ENCODE measurements around the gene POM121C.
A peak's percentile ranks its signal among the peaks of the same experiment; 100 is the strongest.
"Not testable (repeated sequence)": the region's sequence is repeated elsewhere in the genome, so short reads cannot be mapped to it uniquely, and the experiment has no call there.

POM121C gene

DNA sequence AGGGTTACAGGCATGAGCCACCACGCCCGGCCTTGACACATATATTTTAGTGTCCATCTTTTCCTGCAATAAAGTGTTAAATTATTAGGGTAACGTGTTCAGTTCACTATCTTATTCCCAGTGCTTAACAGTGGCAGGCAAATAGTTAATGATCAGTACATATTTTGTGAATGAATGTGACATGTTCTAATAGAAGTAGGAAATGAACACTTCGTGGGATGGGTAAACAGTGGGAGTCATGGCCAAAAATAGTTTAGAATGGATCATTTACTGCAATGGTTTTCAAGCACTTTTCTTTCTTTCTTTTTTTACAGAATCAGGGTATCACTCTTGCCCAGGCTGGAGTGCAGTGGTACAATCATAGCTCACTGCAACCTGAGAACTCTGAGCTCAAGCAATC is 15.9 kb downstream of the POM121C start:
- not testable (repeated sequence) for H3K27me3 ChIP-seq (ENCODE audit: insufficient read depth, low read length); H3K9me3 ChIP-seq (ENCODE audit: low read length); H3K4me3 ChIP-seq (ENCODE audit: low read length); H3K4me1 ChIP-seq (ENCODE audit: insufficient read depth, low read length); H2AFZ ChIP-seq (ENCODE audit: low read depth, low read length)
- peaks cover 14% of the 10 kb centered on the region for H3K36me3 ChIP-seq (ENCODE audit: insufficient read depth, low read length)

DNA sequence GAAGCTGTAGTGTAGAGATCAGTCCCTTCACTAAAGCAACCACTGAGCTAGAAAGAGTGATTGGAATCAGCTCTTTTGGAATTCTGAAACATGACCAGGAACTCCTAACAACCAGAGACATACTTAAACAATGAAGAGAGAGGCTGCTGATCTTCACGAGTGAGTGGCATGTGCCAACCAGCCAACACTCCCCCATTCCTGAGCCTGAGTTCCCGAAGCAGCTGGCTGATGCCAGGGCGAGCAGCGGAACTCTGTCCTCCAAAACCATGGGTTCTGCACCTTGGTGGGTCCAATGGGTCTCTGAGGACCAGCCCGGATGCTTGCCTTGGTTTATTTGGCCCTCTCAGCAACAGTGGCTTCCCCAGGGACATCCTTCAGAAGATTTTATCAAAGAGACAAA is 25.6 kb downstream of the POM121C start:
- not testable (repeated sequence) for H3K4me1 ChIP-seq (ENCODE audit: insufficient read depth, low read length); H3K4me3 ChIP-seq (ENCODE audit: low read length); H3K9me3 ChIP-seq (ENCODE audit: low read length); H3K27me3 ChIP-seq (ENCODE audit: insufficient read depth, low read length); H2AFZ ChIP-seq (ENCODE audit: low read depth, low read length); H3K36me3 ChIP-seq (ENCODE audit: insufficient read depth, low read length)

- not testable (repeated sequence) for H3K9me3 ChIP-seq (ENCODE audit: low read length); H3K4me3 ChIP-seq (ENCODE audit: low read length); H3K4me1 ChIP-seq (ENCODE audit: insufficient read depth, low read length); H3K27me3 ChIP-seq (ENCODE audit: insufficient read depth, low read length); H2AFZ ChIP-seq (ENCODE audit: low read depth, low read length); H3K36me3 ChIP-seq (ENCODE audit: insufficient read depth, low read length)
Measured at GRCh38 chr7:75458034-75458433, 28.1 kb downstream of the POM121C start.

GRCh38 chr7:75456403-75456802 is 29.7 kb downstream of the POM121C start:
- not testable (repeated sequence) for H2AFZ ChIP-seq (ENCODE audit: low read depth, low read length); H3K36me3 ChIP-seq (ENCODE audit: insufficient read depth, low read length); H3K4me3 ChIP-seq (ENCODE audit: low read length); H3K27me3 ChIP-seq (ENCODE audit: insufficient read depth, low read length); H3K4me1 ChIP-seq (ENCODE audit: insufficient read depth, low read length); H3K9me3 ChIP-seq (ENCODE audit: low read length)

GRCh38 chr7:75452494-75452955 is 33.6 kb downstream of the POM121C start:
- H3K36me3 ChIP-seq (ENCODE audit: insufficient read depth, low read length); H3K4me1 ChIP-seq (ENCODE audit: insufficient read depth, low read length); H3K27me3 ChIP-seq (ENCODE audit: insufficient read depth, low read length); H3K9me3 ChIP-seq (ENCODE audit: low read length); H2AFZ ChIP-seq (ENCODE audit: low read depth, low read length); H3K4me3 ChIP-seq (ENCODE audit: low read length): not testable (repeated sequence)

DNA sequence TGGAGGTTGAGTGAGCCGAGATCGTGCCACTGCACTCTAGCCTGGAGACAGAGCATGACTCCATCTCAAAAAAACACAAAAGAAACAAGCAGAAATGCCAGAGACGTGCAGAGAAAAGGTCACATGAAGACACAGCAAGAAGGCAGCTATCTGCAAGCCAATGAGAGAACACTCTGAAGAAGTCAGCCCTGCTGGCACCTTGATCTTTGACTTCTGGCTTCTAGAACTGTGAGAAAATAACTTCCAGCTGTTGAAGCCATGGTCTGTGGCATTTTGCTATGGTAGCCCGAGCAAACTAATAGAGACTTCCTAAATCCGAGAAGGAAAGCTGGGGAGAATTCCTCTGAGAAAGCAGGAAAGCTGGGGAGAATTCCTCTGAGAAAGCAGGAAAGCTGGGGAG is 36.2 kb downstream of the POM121C start:
- H3K36me3 ChIP-seq (ENCODE audit: insufficient read depth, low read length); H2AFZ ChIP-seq (ENCODE audit: low read depth, low read length); H3K27me3 ChIP-seq (ENCODE audit: insufficient read depth, low read length); H3K9me3 ChIP-seq (ENCODE audit: low read length); H3K4me3 ChIP-seq (ENCODE audit: low read length); H3K4me1 ChIP-seq (ENCODE audit: insufficient read depth, low read length): not testable (repeated sequence)

GRCh38 chr7:75442465-75443111 is 43.5 kb downstream of the POM121C start:
- peaks cover 24% of the 10 kb centered on the region for H3K36me3 ChIP-seq (ENCODE audit: insufficient read depth, low read length)
- not testable (repeated sequence) for H3K4me1 ChIP-seq (ENCODE audit: insufficient read depth, low read length); H3K9me3 ChIP-seq (ENCODE audit: low read length)

GRCh38 chr7:75442101-75442464 is 44.0 kb downstream of the POM121C start:
- H3K4me1 ChIP-seq (ENCODE audit: insufficient read depth, low read length); H3K9me3 ChIP-seq (ENCODE audit: low read length); H3K27me3 ChIP-seq (ENCODE audit: insufficient read depth, low read length); H2AFZ ChIP-seq (ENCODE audit: low read depth, low read length): not testable (repeated sequence)
- peaks cover 27% of the 10 kb centered on the region for H3K36me3 ChIP-seq (ENCODE audit: insufficient read depth, low read length)
- H3K4me3 ChIP-seq (ENCODE audit: low read length) = peak overlapping the region; percentile 49

More at GRCh38 chr7:75442465-75443111, 43.5 kb downstream of the POM121C start:
- H3K4me3 ChIP-seq (ENCODE audit: low read length) = peak overlapping the region; percentile 73
- H2AFZ ChIP-seq (ENCODE audit: low read depth, low read length); H3K27me3 ChIP-seq (ENCODE audit: insufficient read depth, low read length): not testable (repeated sequence)

DNA sequence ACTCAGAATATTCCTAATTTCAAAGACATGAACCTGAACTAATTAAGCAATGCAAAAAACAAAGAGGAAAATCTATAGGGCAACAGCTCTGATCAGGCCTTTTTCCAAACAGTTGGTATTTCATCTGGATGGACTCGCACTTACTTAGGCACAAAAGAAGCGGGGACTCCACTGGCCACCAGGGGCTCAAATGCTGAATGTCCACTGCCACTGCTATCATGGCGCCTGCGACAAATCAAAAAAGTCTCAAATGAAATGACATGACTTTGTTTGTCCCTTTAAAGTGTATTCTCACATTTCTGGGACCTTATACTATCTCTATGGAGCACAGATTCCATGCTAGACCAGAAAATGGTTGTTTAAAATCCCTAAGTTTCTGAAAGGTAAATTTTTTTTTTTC is 47.1 kb downstream of the POM121C start:
- not testable (repeated sequence) for H2AFZ ChIP-seq (ENCODE audit: low read depth, low read length); H3K4me1 ChIP-seq (ENCODE audit: insufficient read depth, low read length); H3K9me3 ChIP-seq (ENCODE audit: low read length); H3K4me3 ChIP-seq (ENCODE audit: low read length); H3K27me3 ChIP-seq (ENCODE audit: insufficient read depth, low read length)
- H3K36me3 ChIP-seq (ENCODE audit: insufficient read depth, low read length) = peaks cover 52% of the 10 kb centered on the region

GRCh38 chr7:75423481-75423880 is 62.6 kb downstream of the POM121C start:
- not testable (repeated sequence) for H2AFZ ChIP-seq (ENCODE audit: low read depth, low read length); H3K4me1 ChIP-seq (ENCODE audit: insufficient read depth, low read length); H3K9me3 ChIP-seq (ENCODE audit: low read length); H3K4me3 ChIP-seq (ENCODE audit: low read length); H3K27me3 ChIP-seq (ENCODE audit: insufficient read depth, low read length)
- H3K36me3 ChIP-seq (ENCODE audit: insufficient read depth, low read length) = peaks cover 21% of the 10 kb centered on the region

DNA sequence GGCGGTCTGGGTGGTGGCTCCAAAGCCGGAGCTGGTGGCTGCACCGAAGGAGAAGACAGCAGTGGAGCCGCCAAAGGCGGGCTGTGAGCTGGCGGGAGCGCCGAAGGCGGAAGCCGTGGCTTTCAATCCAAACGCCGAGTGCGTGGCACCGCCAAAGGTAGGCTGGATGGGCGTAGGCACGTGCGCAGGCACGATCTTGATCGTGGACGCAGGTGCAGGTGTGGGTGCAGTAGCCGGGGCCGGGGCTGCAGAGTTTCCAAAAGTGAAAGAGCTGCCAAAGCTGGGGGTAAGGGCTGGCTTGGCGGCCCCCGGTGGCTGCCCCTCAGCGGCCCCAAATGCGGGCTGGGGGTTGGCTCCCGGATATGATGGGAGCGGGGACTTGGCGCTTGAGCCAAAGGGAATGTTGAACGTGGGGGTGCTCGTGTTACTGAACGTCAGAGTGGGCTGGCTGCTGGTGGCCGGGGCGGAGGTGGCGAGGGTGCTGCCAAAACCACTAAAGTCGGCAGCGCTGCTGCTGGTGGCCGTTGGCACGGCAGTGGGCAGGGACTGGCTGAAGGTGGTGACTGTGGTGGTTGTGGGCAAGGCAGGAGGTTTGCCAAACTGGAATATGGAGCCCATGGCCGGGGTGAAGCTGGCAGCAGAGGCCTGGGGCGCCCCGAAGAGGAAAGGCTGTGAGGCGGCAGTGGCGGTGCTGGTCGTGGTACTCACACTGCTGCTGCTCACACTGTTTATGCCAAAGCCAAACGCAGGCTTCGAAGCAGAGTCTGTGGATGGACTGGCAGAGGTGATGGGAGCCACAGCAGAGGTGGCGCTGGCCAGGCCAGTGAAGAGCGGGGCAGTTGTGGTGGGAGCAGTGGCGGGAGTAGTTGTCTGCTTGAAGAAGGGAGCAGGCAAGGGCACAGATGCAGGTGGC is 64.0 kb downstream of the POM121C start:
- not testable (repeated sequence) for H3K27me3 ChIP-seq (ENCODE audit: insufficient read depth, low read length); H3K4me1 ChIP-seq (ENCODE audit: insufficient read depth, low read length); H2AFZ ChIP-seq (ENCODE audit: low read depth, low read length); H3K9me3 ChIP-seq (ENCODE audit: low read length); H3K4me3 ChIP-seq (ENCODE audit: low read length)
- H3K36me3 ChIP-seq (ENCODE audit: insufficient read depth, low read length) = peaks cover 23% of the 10 kb centered on the region

DNA sequence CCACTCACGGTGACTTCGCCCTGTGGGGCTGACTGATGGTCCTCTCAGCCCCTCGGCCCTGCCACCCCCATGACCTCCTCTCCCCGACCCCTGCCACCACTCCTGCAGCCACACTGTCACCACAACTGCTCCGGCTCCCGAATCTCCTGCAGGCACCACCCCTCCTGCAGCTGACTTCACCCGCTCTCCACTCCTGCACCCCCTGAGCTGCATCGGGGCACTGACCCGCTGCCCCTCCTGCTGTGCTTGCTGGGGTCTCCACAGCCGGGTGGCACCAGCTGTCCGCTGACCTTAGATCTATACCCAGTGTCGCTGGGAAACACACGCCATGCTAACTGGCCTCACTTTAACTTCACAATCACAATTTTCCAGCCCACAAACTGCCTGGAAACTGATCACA is 65.9 kb downstream of the POM121C start:
- peaks cover 32% of the 10 kb centered on the region for H3K36me3 ChIP-seq (ENCODE audit: insufficient read depth, low read length)

DNA sequence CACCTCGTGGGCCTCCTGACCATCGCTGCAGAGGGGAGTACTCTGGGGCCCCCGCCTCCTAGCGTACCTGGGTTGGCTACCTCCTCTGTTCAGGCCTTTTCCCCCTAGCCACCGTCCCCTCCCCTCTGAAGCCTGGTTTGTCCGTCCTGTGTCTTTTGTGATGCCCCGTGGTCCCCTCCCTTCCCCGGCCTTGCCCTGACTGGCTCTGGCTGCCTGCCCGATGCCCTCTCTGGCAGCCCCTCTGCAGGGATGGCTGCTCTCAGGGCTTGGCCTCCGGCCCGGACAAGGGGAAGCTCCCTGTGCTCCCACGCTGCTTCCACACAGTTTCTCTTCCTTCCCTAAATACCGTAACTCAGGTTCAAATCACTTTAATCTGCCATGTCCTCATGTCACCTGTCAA is 66.4 kb downstream of the POM121C start:
- H3K36me3 ChIP-seq (ENCODE audit: insufficient read depth, low read length) = peaks cover 32% of the 10 kb centered on the region
- H3K27me3 ChIP-seq (ENCODE audit: insufficient read depth, low read length); H3K4me1 ChIP-seq (ENCODE audit: insufficient read depth, low read length); H2AFZ ChIP-seq (ENCODE audit: low read depth, low read length); H3K4me3 ChIP-seq (ENCODE audit: low read length); H3K9me3 ChIP-seq (ENCODE audit: low read length): not testable (repeated sequence)

More for the DNA sequence above, 65.9 kb downstream of the POM121C start:
- H3K9me3 ChIP-seq (ENCODE audit: low read length); H2AFZ ChIP-seq (ENCODE audit: low read depth, low read length); H3K4me1 ChIP-seq (ENCODE audit: insufficient read depth, low read length); H3K27me3 ChIP-seq (ENCODE audit: insufficient read depth, low read length); H3K4me3 ChIP-seq (ENCODE audit: low read length): not testable (repeated sequence)

- not testable (repeated sequence) for H3K4me3 ChIP-seq (ENCODE audit: low read length); H3K27me3 ChIP-seq (ENCODE audit: insufficient read depth, low read length); H2AFZ ChIP-seq (ENCODE audit: low read depth, low read length); H3K9me3 ChIP-seq (ENCODE audit: low read length); H3K4me1 ChIP-seq (ENCODE audit: insufficient read depth, low read length)
- peaks cover 30% of the 10 kb centered on the region for H3K36me3 ChIP-seq (ENCODE audit: insufficient read depth, low read length)
Measured at GRCh38 chr7:75419210-75419609, 66.9 kb downstream of the POM121C start.
